B cell (primary cell): Measurements from ENCODE around the gene SREBF1. TPM values are rescaled to one million over a fixed set of nuclear protein-coding genes. Genes with fewer than 3 reads are reported as not detected.
A peak's percentile ranks its signal among the peaks of the same experiment; 100 is the strongest.

ENCODE experiments used
- ATAC-seq: fragments of 200-7000 bp; cut with Tn5 transposase; one replicate; pipeline ENCODE4 v1.10.0; 2021; ENCODE audit warnings: low read depth, mild to moderate bottlenecking, moderate number of reproducible peaks, moderate library complexity
- CTCF ChIA-PET: fragments of 350-600 bp; sonication (Branson Sonifier 250); formaldehyde crosslinking; loops from one replicate; lab custom pipeline; 2021; ENCODE audit warnings: antibody characterized with exemption, inconsistent platforms; lab: Charles Lee
- POLR2A ChIA-PET: fragments of 350-600 bp; sonication (Branson Sonifier 250); formaldehyde crosslinking; loops from one replicate; lab custom pipeline; 2021; ENCODE audit warnings: antibody characterized with exemption; lab: Charles Lee
- DNase-seq: peaks from one replicate; pipeline ENCODE4 v3.0.0; 2013
- H2AFZ ChIP-seq: 2 replicates; pipeline ENCODE4 v1.6.1; 2012; ENCODE audit warnings: mild to moderate bottlenecking, low read depth, low read length; ENCODE audit not compliant: insufficient read depth, poor library complexity, severe bottlenecking
- H3K27ac ChIP-seq, 2 donors: 1 replicate in 1 of 2; 2 replicates in 1 of 2; pipeline ENCODE4 v1.5.1; 2012 to 2013; ENCODE audit warnings: low read length in 2 of 2, mild to moderate bottlenecking in 2 of 2, moderate library complexity in 1 of 2
- H3K27me3 ChIP-seq, 4 experiments: fragments of 200-600 bp in 1 of 4; sonication (generic) in 1 of 4; replicated peaks in 1 of 4; 1 replicate in 2 of 4; 2 replicates in 2 of 4; pipeline versions ENCODE4 v1.6.1 to v1.7.0; 2013 to 2016; ENCODE audit warnings: low read length in 3 of 4, mild to moderate bottlenecking in 2 of 4, mixed read lengths in 1 of 4, moderate library complexity in 1 of 4; ENCODE audit not compliant: insufficient read depth in 4 of 4, control insufficient read depth in 3 of 4; ENCODE audit errors: control extremely low read depth in 1 of 4
- H3K36me3 ChIP-seq, 2 experiments: replicated peaks in 1 of 2; 1 replicate in 1 of 2; 2 replicates in 1 of 2; pipeline versions ENCODE4 v1.6.1 to v1.7.1; 2013; ENCODE audit warnings: low read length in 1 of 2; ENCODE audit not compliant: insufficient read depth in 2 of 2, control insufficient read depth in 1 of 2; ENCODE audit errors: control extremely low read depth in 1 of 2, extremely low read depth in 1 of 2
- H3K4me1 ChIP-seq, 2 donors: fragments of 200-600 bp in 1 of 2; sonication (generic) in 1 of 2; 1 replicate in 1 of 2; 2 replicates in 1 of 2; pipeline versions ENCODE4 v1.5.1 to v1.6.1; 2013 to 2017; ENCODE audit warnings: low read length in 2 of 2; ENCODE audit not compliant: control insufficient read depth in 2 of 2, insufficient read depth in 2 of 2
- H3K4me2 ChIP-seq: replicated peaks from 2 replicates; pipeline ENCODE3; 2012; ENCODE audit warnings: mild to moderate bottlenecking, low read depth, low read length; ENCODE audit not compliant: poor library complexity, severe bottlenecking
- H3K4me3 ChIP-seq, 5 experiments: fragments of 200-600 bp in 1 of 5; sonication (generic) in 1 of 5; 1 replicate in 3 of 5; 2 replicates in 2 of 5; pipeline versions ENCODE4 v1.5.1 to v1.7.0; 2011 to 2016; ENCODE audit warnings: low read length in 4 of 5, mild to moderate bottlenecking in 4 of 5, low read depth in 2 of 5, control low read depth in 1 of 5, moderate library complexity in 1 of 5; ENCODE audit not compliant: insufficient read depth in 1 of 5; ENCODE audit errors: control extremely low read depth in 1 of 5, extremely low read depth in 1 of 5
- H3K79me2 ChIP-seq: fragments of 200-600 bp; sonication (generic); one replicate; pipeline ENCODE4 v1.6.0; 2016; ENCODE audit warnings: low read length; ENCODE audit not compliant: control insufficient read depth, insufficient read depth
- H3K9ac ChIP-seq: fragments of 200-600 bp; sonication (generic); 2 replicates; pipeline ENCODE4 v1.6.1; 2017; ENCODE audit warnings: mild to moderate bottlenecking, low read length, moderate library complexity
- H3K9me3 ChIP-seq, 3 donors: one replicate each; pipeline versions ENCODE4 v1.6.1 to v1.7.1; 2013; ENCODE audit warnings: low read length in 2 of 3; ENCODE audit not compliant: control insufficient read depth in 2 of 3, insufficient read depth in 1 of 3; ENCODE audit errors: control extremely low read depth in 1 of 3
- H4K20me1 ChIP-seq: 2 replicates; pipeline ENCODE4 v1.6.0; 2012; ENCODE audit warnings: mild to moderate bottlenecking, low read length; ENCODE audit not compliant: insufficient read depth, control insufficient read depth, poor library complexity, severe bottlenecking
- H3K27ac Mint-ChIP-seq: one replicate; pipeline ENCODE4 v1.8.0; 2021; ENCODE audit warnings: mixed read lengths
- H3K27me3 Mint-ChIP-seq: one replicate; pipeline ENCODE4 v1.8.0; 2021; ENCODE audit warnings: mixed read lengths
- H3K4me1 Mint-ChIP-seq: one replicate; pipeline ENCODE4 v1.8.0; 2021; ENCODE audit warnings: mixed read lengths
- H3K4me3 Mint-ChIP-seq: one replicate; pipeline ENCODE4 v1.8.0; 2021; ENCODE audit warnings: mixed read lengths
- H3K9me3 Mint-ChIP-seq: one replicate; pipeline ENCODE4 v1.8.0; 2022; ENCODE audit warnings: mixed read lengths; ENCODE audit not compliant: insufficient read depth
- EZH2 ChIP-seq: IDR thresholded peaks from 2 replicates; pipeline ENCODE4 v1.6.1; 2012; ENCODE audit warnings: borderline replicate concordance, low read depth, mild to moderate bottlenecking, moderate library complexity, low read length; ENCODE audit not compliant: insufficient read depth, poor library complexity, severe bottlenecking
- WGBS: methylation state at CpG from one replicate; pipeline ENCODE4 v1.1.5; 2013; ENCODE audit warnings: missing lambda C conversion rate; ENCODE audit not compliant: insufficient coverage; 5-methylcytosine and 5-hydroxymethylcytosine counted together
- intact Hi-C: fragments of 100-400 bp; cut with micrococcal nuclease; formaldehyde crosslinking; loops from one replicate; pipeline ENCODE4 v1.10.0; 2022
- polyA plus RNA-seq: library from polyadenylated mRNA; depleted of rRNA; stranded (reverse); fragments of >200 nt; gene quantifications from 2 replicates; pipeline ENCODE4 v1.2.3, GENCODE V29; 2012
- total RNA-seq, 2 donors: library from RNA; stranded (reverse); fragments of 120-200 nt in 1 of 2; gene quantifications; 1 replicate in 1 of 2; 2 replicates in 1 of 2; pipeline versions ENCODE4 v1.2.3 to v1.2.4, GENCODE V29; 2013 to 2022
- TF ChIP-seq, protein P1 (sequence below): fragments of 200-600 bp; IDR thresholded peaks from one replicate; pipeline ENCODE4 v1.8.0; 2022; ENCODE audit warnings: antibody characterized with exemption, mild to moderate bottlenecking

SREBF1 gene
- total and polyA plus RNA-seq, 2 donors (not counting 1 experiment from before 2014, with no cell fraction given), result 21.6 to 34.9 TPM

DNA sequence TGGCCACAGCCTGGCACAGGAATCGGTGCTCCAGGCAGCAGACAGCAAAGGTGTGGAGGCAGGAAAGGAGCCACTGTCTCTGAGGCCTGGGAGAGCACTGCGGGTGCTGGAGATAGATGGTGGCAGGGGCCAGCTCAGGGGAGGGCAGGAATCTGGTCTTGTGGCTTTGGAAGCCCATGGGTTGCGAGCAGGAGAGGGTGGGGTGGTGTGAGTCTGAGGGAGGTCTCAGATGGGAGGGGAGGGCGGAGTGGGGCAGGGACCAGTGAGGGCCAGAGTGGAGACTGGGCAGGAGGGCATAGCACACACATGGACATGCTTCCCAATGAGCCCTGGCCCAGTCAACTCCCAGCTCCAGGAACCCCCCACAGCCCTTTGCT lies 70.1 kb downstream of the SREBF1 start:
- Mint-ChIP-seq H3K27me3 (no peaks in the 10 kb centered on the region), H3K27ac (peak overlapping the region; percentile 96), H3K4me3 (peak overlapping the region; percentile 78), H3K4me1 (peaks cover 36% of the 10 kb centered on the region), H3K9me3 (no peaks in the 10 kb centered on the region)
- Histone ChIP-seq H3K27me3 (no peaks in the 10 kb centered on the region), H3K36me3 (no peaks in the 10 kb centered on the region), H3K4me3 (no peak overlapping the region), H3K9me3 (no peaks in the 10 kb centered on the region), H2AFZ (peak overlapping the region; percentile 72), H3K9ac (peak overlapping the region; percentile 38), H4K20me1 (peaks cover 7% of the 10 kb centered on the region), H3K79me2 (peaks cover 56% of the 10 kb centered on the region), H3K4me1 (peaks cover 29 to 43% of the 10 kb centered on the region in 2 donors), H3K27ac (peak overlapping the region; percentile 60 to 80), H3K4me2 (peak overlapping the region; percentile 66)
- intact Hi-C loops, result loop anchor here (1.0 to 2.0 kb wide), 2 partner anchors 14 to 17 kb away; no protein-coding TSS in a partner anchor
- ChIA-PET CTCF (interaction anchor here (1.1 kb wide), 1 partner anchor 10 kb away, joined by 3 read pairs; no protein-coding TSS in a partner anchor), POLR2A (interaction anchor here (0.6 kb wide), 2 partner anchors 9 to 19 kb away, joined by 4 to 7 read pairs; no protein-coding TSS in a partner anchor)
- no peak for TF ChIP-seq EZH2
- TF ChIP-seq, protein P1, sequence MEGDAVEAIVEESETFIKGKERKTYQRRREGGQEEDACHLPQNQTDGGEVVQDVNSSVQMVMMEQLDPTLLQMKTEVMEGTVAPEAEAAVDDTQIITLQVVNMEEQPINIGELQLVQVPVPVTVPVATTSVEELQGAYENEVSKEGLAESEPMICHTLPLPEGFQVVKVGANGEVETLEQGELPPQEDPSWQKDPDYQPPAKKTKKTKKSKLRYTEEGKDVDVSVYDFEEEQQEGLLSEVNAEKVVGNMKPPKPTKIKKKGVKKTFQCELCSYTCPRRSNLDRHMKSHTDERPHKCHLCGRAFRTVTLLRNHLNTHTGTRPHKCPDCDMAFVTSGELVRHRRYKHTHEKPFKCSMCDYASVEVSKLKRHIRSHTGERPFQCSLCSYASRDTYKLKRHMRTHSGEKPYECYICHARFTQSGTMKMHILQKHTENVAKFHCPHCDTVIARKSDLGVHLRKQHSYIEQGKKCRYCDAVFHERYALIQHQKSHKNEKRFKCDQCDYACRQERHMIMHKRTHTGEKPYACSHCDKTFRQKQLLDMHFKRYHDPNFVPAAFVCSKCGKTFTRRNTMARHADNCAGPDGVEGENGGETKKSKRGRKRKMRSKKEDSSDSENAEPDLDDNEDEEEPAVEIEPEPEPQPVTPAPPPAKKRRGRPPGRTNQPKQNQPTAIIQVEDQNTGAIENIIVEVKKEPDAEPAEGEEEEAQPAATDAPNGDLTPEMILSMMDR, result no peak
- no peak for DNase-seq
- ATAC-seq, result no peak
- 96% methylated on average over 3 of the region's 4 CpGs for WGBS

DNA sequence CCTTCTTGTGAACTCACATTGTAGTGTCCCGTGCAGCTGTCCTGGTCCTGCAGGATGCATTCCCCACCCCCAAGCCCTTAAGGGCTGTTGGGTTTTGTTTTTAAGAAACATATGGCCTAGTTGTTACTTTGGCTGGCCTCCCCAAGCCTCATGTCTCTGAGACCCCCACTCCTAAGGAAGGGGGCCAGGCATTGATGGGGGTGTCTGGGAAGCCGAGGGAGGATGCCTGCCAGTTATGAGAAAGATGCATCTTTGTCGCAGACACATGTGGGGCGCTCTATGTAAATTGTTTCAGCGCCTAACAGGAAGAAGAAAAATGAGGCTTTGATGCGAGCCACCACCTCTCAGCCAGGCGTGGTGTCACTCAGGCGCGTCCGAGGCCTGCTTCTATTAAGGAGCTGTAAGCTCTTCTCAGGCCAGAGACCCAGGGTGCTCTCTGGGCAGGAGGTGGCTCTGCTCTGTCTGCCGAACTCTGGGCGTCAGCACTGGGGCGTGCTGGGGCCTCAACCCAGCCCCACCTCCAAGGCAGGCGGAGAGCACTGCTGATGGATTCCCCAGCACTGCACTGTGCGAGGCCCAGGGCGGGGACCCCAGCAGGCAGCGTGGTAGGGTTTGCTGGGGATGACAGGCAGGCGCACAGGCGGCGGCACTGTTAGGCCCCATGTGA lies 70.6 kb downstream of the SREBF1 start:
- POLR2A ChIA-PET, result interaction anchor here (0.6 kb wide), 2 partner anchors 8 to 18 kb away, joined by 4 to 7 read pairs; no protein-coding TSS in a partner anchor
- H3K4me1 Mint-ChIP-seq, result peaks cover 36% of the 10 kb centered on the region
- no peaks in the 10 kb centered on the region for H3K36me3 ChIP-seq
- ATAC-seq, result peak; percentile 88
- H2AFZ ChIP-seq, result peak overlapping the region; percentile 72
- H3K27me3 ChIP-seq, result no peaks in the 10 kb centered on the region
- peaks cover 2% of the 10 kb centered on the region for H4K20me1 ChIP-seq
- peak overlapping the region; percentile 96 for H3K27ac Mint-ChIP-seq
- DNase-seq, result peak; percentile 79
- intact Hi-C loops, result loop anchor here (1.0 to 2.0 kb wide), 2 partner anchors 13 to 17 kb away; no protein-coding TSS in a partner anchor
- H3K4me3 ChIP-seq, result peak overlapping the region in 1 of 5 experiments; percentile 10
- no peaks in the 10 kb centered on the region for H3K9me3 ChIP-seq
- H3K4me2 ChIP-seq, result peak overlapping the region; percentile 66
- peaks cover 29 to 43% of the 10 kb centered on the region in 2 donors for H3K4me1 ChIP-seq
- peak overlapping the region; percentile 38 for H3K9ac ChIP-seq
- TF ChIP-seq, protein P1, result no peak
- TF ChIP-seq EZH2, result no peak
- H3K4me3 Mint-ChIP-seq, result peak overlapping the region; percentile 78
- H3K27ac ChIP-seq, result peak overlapping the region; percentile 60 to 80
- peaks cover 58% of the 10 kb centered on the region for H3K79me2 ChIP-seq
- 31% methylated on average over 19 of the region's 20 CpGs for WGBS
- no peaks in the 10 kb centered on the region for H3K27me3 Mint-ChIP-seq
- H3K9me3 Mint-ChIP-seq, result no peaks in the 10 kb centered on the region
- CTCF ChIA-PET, result interaction anchor here (1.1 kb wide), 1 partner anchor 9 kb away, joined by 3 read pairs; no protein-coding TSS in a partner anchor
